PC-3 (cell line): ENCODE data around the gene CLDN4.

Source experiments
- CTCF ChIP-seq: fragments of 300-600 bp; sonication (generic); conservative IDR thresholded peaks from 2 replicates; pipeline ENCODE4 v1.5.1; 2017; ENCODE audit warnings: antibody characterized with exemption, low read depth, mild to moderate bottlenecking, low read length
- EZH2phosphoT487 ChIP-seq: fragments of 300-600 bp; sonication (generic); IDR thresholded peaks from 2 replicates; pipeline ENCODE4 v1.6.1; 2018; ENCODE audit warnings: mild to moderate bottlenecking, antibody characterized with exemption, low read length, borderline replicate concordance

- TF ChIP-seq CTCF, result no peak
- TF ChIP-seq EZH2phosphoT487, result no peak
These were observed 29.2 kb upstream of the CLDN4 start for GRCh38 chr7:73801577-73801976.
